Measurements from ENCODE around the gene VWA5B1.

- TF ChIP-seq CTCF (IDR thresholded peaks at IDR 0.05) = no peak
- no peak for TF ChIP-seq POLR2AphosphoS5 (IDR thresholded peaks at IDR 0.05)
Measured at GRCh38 chr1:20376171-20376570, 85.5 kb downstream of the VWA5B1 start.

Measured in breast epithelium (tissue), 3 donors.